WERI-Rb-1 (cell line): Measurements from ENCODE around the gene TRIM62.
A peak's percentile ranks its signal among the peaks of the same experiment; 100 is the strongest.

Experiments
- DNase-seq: peaks from one replicate; pipeline ENCODE4 v3.0.0-alpha.2; 2020
- H3K27ac ChIP-seq: fragments of 250-450 bp; sonication (Bioruptor Pico); 2 replicates; pipeline ENCODE4 v1.5.1; 2020; ENCODE audit warnings: mild to moderate bottlenecking, moderate library complexity
- H3K27me3 ChIP-seq: fragments of 250-450 bp; sonication (Bioruptor Pico); 2 replicates; pipeline ENCODE4 v1.5.1; 2021; ENCODE audit warnings: mild to moderate bottlenecking, low read depth, moderate library complexity; ENCODE audit not compliant: insufficient read depth, severe bottlenecking
- H3K36me3 ChIP-seq: fragments of 250-450 bp; sonication (Bioruptor Pico); 2 replicates; pipeline ENCODE4 v1.5.1; 2020; ENCODE audit warnings: mild to moderate bottlenecking, moderate library complexity
- H3K4me3 ChIP-seq: 2 replicates; pipeline ENCODE4 v1.5.1; 2011; ENCODE audit warnings: low read depth, mild to moderate bottlenecking, control low read depth, low read length
- H3K9me3 ChIP-seq: fragments of 250-450 bp; sonication (Bioruptor Pico); 2 replicates; pipeline ENCODE4 v1.5.1; 2021; ENCODE audit warnings: mild to moderate bottlenecking, moderate library complexity; ENCODE audit not compliant: severe bottlenecking
- CTCF ChIP-seq: IDR thresholded peaks from 2 replicates; pipeline ENCODE4 v1.5.1; 2011; ENCODE audit warnings: low read depth, mild to moderate bottlenecking, control low read depth, inconsistent platforms, low read length

The TRIM62 gene

GRCh38 chr1:33181921-33182341, at the start of gene TRIM62:
TRIM62 (minus strand) TSS chr1:33182043; CDS start chr1:33181432, 611 bp downstream.
- TF ChIP-seq CTCF = no peak
- H3K27ac ChIP-seq = peak within 1 kb of the TSS; percentile 96

GRCh38 chr1:33231166-33231565, 49.3 kb upstream of the TRIM62 start:
- TF ChIP-seq CTCF = no peak
- no peak for DNase-seq
- Histone ChIP-seq H3K27me3 (no peaks in the 10 kb centered on the region), H3K36me3 (no peaks in the 10 kb centered on the region), H3K4me3 (no peak overlapping the region), H3K9me3 (no peaks in the 10 kb centered on the region), H3K27ac (no peak overlapping the region)

More at GRCh38 chr1:33181921-33182341, at the start of gene TRIM62:
- Histone ChIP-seq H3K9me3 (no peaks in the 10 kb centered on the region), H3K36me3 (peaks cover 8% of the 10 kb centered on the region), H3K4me3 (peak within 1 kb of the TSS; percentile 57), H3K27me3 (no peaks in the 10 kb centered on the region)
- peak; percentile 90 for DNase-seq

DNA sequence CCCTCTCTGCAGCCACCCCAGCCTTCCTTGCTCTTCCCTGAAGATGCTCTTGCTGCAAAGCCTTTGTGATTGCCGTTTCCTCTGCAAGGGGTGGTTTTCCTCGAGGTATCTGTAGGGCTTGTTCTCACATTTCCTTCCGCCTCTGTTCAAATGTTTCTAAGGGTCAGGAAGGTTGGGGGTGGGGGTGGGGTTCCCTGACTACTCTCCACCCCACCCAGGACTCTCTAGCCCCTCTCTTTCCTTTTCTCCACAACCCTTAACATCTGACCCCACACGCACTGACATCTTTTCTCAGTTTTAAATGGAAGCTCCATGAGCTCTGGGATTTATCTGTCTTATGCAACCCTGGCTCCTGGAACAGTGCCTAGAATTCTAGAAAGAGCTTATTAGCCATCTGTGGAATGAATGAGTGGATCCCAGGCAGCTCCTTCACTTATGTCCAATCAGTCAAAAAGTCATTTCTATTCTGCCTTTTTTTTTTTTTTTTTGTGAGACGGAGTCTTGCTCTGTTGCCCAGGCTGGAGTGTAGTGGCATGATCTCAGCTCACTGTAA, 47.2 kb upstream of the TRIM62 start:
- Histone ChIP-seq H3K9me3 (peaks cover 10% of the 10 kb centered on the region), H3K36me3 (no peaks in the 10 kb centered on the region), H3K4me3 (no peak overlapping the region), H3K27ac (no peak overlapping the region), H3K27me3 (no peaks in the 10 kb centered on the region)
- TF ChIP-seq CTCF = no peak
- DNase-seq = no peak

- Histone ChIP-seq H3K9me3 (peaks cover 21% of the 10 kb centered on the region), H3K4me3 (no peak overlapping the region), H3K27ac (no peak overlapping the region), H3K36me3 (no peaks in the 10 kb centered on the region), H3K27me3 (no peaks in the 10 kb centered on the region)
- no peak for TF ChIP-seq CTCF
- DNase-seq = no peak
Measured at GRCh38 chr1:33225586-33225985, 43.7 kb upstream of the TRIM62 start.

DNA sequence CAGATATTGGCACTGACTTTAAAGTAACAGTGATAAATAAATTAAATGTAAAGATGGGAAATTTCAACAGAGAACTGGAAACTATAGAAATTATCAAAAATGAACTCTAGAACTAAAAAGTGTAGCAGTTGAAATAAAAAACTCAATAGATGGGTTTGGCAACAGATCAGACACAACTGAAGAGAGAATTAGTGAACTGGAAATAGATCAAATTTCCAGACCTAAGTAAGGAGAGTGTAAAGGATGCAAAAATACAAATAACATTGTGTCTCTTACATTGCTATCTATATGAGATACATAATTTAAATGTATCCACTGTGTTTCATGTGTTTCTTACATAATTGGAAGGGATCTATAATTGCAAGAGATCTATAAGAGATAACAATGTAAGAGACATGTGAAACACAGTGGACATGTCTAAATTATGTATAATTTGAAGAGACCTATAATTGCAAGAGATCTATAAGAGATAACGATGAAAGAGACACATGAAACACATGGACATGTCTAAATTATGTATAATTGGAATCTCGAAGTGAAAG, 42.4 kb upstream of the TRIM62 start:
- no peak for TF ChIP-seq CTCF
- DNase-seq = no peak
- Histone ChIP-seq H3K27ac (no peak overlapping the region), H3K36me3 (no peaks in the 10 kb centered on the region), H3K4me3 (no peak overlapping the region), H3K9me3 (peaks cover 21% of the 10 kb centered on the region), H3K27me3 (no peaks in the 10 kb centered on the region)

GRCh38 chr1:33222381-33222780, 40.5 kb upstream of the TRIM62 start:
- Histone ChIP-seq H3K9me3 (peaks cover 21% of the 10 kb centered on the region), H3K27ac (no peak overlapping the region), H3K36me3 (no peaks in the 10 kb centered on the region), H3K4me3 (no peak overlapping the region), H3K27me3 (no peaks in the 10 kb centered on the region)
- no peak for DNase-seq
- TF ChIP-seq CTCF = no peak
